ES-I3 (cell line): ENCODE measurements around the gene ISM2.

ENCODE experiments used
- H3K36me3 ChIP-seq: 2 replicates; pipeline ENCODE4 v1.6.1; 2013; ENCODE audit warnings: mild to moderate bottlenecking, low read length, control low read depth, moderate library complexity; ENCODE audit not compliant: insufficient read depth
- H3K4me1 ChIP-seq: 2 replicates; pipeline ENCODE4 v1.6.1; 2013; ENCODE audit warnings: mild to moderate bottlenecking, control low read depth, low read length; ENCODE audit not compliant: insufficient read depth
- H3K9ac ChIP-seq: 2 replicates; pipeline ENCODE4 v1.6.1; 2013; ENCODE audit warnings: low read depth, mild to moderate bottlenecking, low read length, moderate library complexity
- H3K9me3 ChIP-seq: 2 replicates; pipeline ENCODE4 v1.6.1; 2013; ENCODE audit warnings: mild to moderate bottlenecking, low read length, moderate library complexity; ENCODE audit not compliant: control insufficient read depth, insufficient read depth

The ISM2 gene

DNA sequence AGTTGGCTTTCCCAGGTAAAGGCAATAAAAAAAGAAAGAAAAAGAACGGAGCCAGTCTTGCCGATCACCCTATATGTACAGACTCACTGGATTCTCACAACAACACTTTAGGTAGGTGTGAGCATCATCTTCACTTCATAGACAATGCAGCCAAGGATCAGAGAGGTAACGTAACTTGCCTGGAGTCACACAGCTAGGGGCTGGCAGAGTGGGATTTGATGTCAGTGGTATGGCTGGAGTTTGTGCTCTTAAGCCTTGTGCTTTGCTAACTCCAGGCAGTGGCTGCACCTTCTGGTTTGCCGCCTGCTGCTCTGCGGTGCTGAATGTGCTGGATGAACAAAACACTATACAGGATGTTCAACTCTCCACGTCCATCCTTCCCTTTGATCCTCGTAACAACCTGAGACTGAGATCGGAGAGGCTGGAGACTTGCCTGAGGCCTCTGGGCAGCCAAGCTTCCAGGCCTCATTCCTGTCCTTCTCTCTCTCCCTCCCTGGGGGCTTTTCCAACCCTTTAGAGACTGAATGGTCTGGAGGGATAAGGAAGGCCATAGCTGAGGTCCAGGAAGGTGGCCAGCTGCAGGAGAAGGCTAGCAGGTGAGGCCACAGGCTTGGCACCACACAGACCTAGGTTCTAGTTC lies 8.1 kb downstream of the ISM2 start:
- Histone ChIP-seq H3K4me1 (no peaks in the 10 kb centered on the region), H3K9me3 (no peaks in the 10 kb centered on the region), H3K9ac (no peak overlapping the region), H3K36me3 (no peaks in the 10 kb centered on the region)

DNA sequence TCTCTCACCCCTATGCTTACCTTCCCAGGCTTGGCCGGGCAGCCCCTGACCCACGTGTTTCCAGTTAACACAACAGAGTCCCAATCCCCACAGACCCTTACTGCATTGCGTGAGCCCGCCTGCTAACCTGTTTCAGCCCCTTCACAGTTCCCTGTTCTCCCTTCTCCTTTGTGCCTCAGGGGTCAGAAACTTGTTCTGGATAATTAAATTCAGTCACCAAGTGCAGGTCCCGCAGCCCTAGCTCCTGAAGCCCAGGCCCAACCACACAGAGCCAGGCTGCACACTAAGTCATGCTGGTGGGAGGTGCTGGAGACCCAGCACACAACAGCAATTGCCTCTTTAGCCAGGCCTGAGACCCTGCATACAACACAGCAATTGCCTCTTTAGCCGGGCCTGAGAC lies 9.6 kb downstream of the ISM2 start:
- no peaks in the 10 kb centered on the region for H3K36me3 ChIP-seq
- H3K9me3 ChIP-seq = no peaks in the 10 kb centered on the region
- no peak overlapping the region for H3K9ac ChIP-seq
- H3K4me1 ChIP-seq = no peaks in the 10 kb centered on the region

DNA sequence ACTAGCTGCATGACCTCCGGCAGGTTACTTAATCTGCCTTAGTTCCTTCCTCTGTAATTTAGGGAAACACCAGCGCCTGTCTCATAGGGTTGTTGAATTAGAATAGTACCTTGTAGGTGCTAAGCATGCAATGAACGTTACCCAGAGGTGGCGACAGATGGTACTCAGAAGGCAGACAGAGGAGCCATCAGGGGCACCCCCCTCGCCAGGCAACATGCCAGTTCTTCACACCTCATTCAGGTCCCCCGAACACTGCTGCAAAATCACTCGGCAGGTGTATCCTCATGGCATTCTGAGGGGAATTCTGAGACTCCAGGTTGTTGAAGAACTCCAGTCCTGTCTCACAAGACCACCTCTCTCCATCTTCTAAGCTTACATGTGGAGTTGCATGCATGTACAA lies 10.1 kb downstream of the ISM2 start:
- H3K36me3 ChIP-seq = no peaks in the 10 kb centered on the region
- H3K9me3 ChIP-seq = no peaks in the 10 kb centered on the region
- no peak overlapping the region for H3K9ac ChIP-seq
- no peaks in the 10 kb centered on the region for H3K4me1 ChIP-seq

DNA sequence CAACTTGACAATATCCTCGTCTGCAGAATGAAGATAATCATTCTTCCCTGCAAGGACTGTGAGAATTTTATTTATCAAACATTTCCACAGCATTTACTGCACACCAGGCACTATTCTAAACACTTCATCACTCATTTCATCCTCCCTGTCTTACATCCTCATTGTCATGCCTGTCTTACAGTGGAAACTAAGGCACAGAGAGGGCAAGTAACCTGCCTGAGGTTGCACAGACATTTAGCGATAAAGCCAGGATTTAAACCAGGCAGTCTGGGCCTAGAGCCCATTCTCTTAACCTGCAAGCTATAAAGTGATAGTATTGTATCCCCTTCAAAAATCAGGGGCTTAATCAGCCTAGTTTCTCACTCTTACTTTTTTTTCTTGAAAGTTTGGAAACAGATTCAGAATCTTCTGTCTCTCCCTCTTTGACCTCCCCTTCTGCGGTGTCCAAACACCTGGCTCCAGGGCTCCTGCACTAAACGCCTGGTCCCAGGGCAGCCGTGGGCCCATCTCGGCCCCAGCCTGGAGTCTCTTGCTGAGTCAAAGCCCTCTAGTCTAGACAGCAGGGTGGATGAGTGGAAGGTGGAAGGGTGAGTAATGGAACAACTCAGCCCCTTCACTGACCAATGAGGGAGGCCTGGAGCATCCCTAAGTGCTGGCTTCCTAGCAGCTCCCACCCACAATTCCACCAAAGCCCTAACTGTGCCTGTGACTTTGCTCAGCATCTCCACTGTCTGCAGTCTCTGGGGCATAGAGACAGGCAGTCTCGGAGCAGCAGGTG lies 12.5 kb downstream of the ISM2 start:
- no peaks in the 10 kb centered on the region for H3K36me3 ChIP-seq
- H3K9me3 ChIP-seq = no peaks in the 10 kb centered on the region
- no peaks in the 10 kb centered on the region for H3K4me1 ChIP-seq
- no peak overlapping the region for H3K9ac ChIP-seq

DNA sequence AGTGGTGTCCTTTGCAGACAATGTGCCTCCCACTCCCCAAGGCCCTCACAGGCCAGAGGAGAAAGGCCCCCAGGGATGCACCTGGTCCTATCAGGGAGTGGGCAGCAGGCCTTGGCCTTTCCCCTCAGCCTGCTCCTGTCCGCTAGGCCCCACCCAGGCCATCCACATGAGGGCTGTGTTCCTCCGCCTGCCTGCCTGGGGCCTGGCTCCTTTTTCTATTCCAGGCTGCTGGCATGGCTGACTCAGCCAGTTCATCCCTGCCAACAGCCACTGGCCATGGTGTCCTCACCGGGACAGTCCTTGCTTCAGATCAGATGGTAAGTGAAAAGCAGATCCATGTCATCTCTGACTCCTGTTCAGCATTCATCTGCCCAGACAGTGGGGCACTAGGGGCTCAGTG lies 13.4 kb downstream of the ISM2 start:
- Histone ChIP-seq H3K9ac (no peak overlapping the region), H3K4me1 (no peaks in the 10 kb centered on the region), H3K9me3 (no peaks in the 10 kb centered on the region), H3K36me3 (no peaks in the 10 kb centered on the region)

DNA sequence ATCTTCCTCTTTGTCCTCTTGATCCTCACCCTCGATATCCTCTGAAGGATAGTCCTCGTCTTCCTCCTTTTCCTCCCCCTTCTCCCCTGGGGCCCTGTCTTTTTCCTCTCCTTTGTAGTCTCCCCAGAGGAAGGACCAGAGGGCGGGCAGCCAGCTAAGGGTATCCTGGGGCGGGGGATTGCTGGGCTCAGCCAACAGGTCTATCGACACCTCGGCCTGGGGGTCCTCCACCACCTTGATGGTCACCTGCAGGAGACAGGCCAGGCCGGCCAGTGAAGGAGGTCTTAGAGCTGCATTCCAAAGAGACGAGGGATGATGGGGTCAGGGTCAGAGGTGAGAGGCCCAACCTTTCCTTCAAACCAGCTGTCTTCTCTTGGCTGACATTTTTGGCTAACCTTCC lies 16.2 kb downstream of the ISM2 start:
- no peaks in the 10 kb centered on the region for H3K9me3 ChIP-seq
- no peaks in the 10 kb centered on the region for H3K4me1 ChIP-seq
- no peak overlapping the region for H3K9ac ChIP-seq
- no peaks in the 10 kb centered on the region for H3K36me3 ChIP-seq

DNA sequence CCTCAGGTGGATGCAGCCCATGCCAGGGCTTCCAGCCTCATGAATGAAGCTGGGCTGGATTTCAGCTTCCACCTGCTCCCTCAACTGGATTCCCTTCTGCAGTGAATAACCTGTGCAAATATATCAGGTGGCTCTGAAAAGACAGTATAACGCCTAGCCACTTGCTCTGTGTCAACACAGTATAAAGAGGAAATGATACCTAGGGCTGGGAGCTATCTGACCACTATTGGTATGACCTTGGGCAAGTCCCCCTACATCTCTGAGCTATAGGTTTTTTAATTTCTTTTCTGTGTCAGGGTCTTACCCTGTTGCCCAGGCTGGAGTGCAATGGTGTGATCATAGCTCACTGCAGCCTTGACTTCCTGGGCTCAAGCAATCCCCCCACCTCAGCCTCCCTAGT lies 19.8 kb downstream of the ISM2 start:
- no peaks in the 10 kb centered on the region for H3K9me3 ChIP-seq
- no peak overlapping the region for H3K9ac ChIP-seq
- no peaks in the 10 kb centered on the region for H3K4me1 ChIP-seq
- no peaks in the 10 kb centered on the region for H3K36me3 ChIP-seq

DNA sequence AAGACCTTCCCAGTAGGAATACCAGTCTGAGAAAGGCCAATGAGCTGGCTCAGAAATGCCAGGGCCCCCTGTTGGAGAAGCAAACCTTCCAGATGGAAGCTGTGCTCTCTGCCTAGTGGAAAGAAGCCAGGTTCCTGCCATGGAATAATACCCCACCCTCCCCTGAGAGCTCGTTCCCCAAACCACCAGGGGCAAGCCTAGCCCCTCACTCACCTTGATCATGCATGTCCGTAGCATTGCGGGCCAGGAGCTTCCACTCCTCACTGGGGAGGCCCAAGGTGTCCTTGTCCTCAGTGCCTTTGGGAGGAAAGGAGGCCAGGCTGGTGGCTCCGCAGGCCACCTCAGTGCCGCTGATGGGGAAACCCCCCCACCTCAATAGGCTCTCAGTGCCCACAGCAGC lies 20.6 kb downstream of the ISM2 start:
- H3K9ac ChIP-seq = no peak overlapping the region
- H3K9me3 ChIP-seq = no peaks in the 10 kb centered on the region
- no peaks in the 10 kb centered on the region for H3K4me1 ChIP-seq
- H3K36me3 ChIP-seq = no peaks in the 10 kb centered on the region

DNA sequence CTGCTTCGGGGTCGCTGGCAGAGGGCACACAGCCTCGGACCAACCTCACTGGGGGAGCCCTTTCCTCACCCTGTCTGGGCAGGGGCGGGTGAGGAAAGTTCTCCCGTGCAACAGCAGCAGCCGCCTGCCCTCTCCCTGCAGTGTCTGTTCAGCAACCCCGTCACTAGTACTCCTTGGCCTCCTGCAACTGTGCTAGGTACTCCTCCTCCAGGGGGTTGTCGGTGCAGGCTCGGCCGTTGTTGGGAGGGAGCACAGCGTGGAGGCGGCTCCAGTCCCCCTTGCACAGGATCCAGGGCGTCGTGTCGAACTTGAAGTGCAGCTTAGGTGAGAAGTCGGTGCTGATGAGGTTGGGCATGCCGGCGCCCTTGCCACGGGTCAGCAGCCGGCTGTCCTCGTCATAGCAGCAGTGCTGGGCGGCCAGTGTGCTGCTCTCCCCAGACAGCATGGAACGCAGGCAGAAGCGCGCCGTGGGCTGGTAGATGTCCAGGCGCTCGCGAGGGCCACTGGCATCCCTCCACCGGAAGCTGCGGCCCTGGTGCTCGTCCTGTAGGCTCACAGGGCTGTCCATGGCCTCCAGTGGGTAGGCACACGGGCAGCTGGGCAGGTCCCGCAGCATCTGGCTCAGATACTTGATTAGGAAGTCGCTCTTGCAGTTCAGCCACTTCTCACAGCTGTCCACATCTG lies 23.0 kb downstream of the ISM2 start:
- no peak overlapping the region for H3K9ac ChIP-seq
- H3K36me3 ChIP-seq = no peaks in the 10 kb centered on the region
- peaks cover 12% of the 10 kb centered on the region for H3K4me1 ChIP-seq
- no peaks in the 10 kb centered on the region for H3K9me3 ChIP-seq

DNA sequence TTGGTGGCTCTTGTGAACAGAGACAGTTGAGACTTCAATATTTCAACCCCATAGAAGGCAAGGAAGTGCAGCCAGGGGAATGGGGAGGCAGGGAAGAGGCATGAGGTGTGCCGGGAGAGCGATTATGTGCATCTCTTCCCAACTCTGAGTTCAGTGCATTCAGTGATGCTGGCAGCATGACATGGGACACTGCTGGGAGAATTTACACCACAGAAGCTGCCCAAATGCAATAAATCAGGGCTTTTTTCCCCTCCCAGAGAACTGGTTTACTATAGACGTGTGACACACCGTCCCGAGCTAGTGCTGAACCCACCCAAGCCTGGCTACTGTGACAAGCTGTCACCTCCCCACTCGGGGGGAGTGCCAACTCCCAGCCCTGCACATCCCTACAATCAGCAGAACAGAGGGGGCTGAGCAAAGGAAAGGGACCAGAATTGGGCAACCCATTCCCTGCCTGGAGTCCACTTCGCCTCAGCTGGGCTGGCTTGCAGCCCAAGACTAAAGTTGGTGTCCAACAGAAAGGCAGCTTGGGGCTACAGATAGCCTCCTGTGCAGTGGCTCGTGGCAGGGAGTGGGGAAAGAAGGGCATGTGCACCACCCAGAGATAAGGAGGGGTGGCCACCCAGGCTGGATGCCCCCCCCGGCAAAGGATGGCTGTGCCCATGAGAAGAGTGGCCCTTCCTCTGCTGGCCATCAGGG lies 24.0 kb downstream of the ISM2 start:
- no peaks in the 10 kb centered on the region for H3K9me3 ChIP-seq
- H3K4me1 ChIP-seq = peaks cover 17% of the 10 kb centered on the region
- no peaks in the 10 kb centered on the region for H3K36me3 ChIP-seq
- no peak overlapping the region for H3K9ac ChIP-seq

DNA sequence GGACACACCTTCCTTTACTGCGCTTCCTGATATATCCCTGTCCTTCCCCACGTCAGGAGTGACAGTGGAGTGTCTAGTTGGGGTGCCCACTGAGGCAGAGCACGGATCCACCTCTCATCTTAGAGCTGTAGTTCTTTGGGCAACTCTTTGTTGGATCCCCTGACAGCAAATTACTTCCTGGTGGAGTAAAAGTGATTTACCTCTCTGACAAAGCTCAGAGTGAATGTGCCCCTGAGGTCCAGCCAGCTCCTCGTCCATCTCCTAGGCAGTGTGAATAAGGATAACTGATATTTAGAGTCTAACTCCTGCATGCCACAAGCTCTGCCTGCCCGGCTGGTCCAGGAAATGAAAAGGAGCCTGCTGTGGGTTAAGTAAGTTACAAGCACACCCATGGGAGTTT lies 24.7 kb downstream of the ISM2 start:
- peaks cover 17% of the 10 kb centered on the region for H3K4me1 ChIP-seq
- H3K36me3 ChIP-seq = no peaks in the 10 kb centered on the region
- no peaks in the 10 kb centered on the region for H3K9me3 ChIP-seq
- H3K9ac ChIP-seq = no peak overlapping the region

DNA sequence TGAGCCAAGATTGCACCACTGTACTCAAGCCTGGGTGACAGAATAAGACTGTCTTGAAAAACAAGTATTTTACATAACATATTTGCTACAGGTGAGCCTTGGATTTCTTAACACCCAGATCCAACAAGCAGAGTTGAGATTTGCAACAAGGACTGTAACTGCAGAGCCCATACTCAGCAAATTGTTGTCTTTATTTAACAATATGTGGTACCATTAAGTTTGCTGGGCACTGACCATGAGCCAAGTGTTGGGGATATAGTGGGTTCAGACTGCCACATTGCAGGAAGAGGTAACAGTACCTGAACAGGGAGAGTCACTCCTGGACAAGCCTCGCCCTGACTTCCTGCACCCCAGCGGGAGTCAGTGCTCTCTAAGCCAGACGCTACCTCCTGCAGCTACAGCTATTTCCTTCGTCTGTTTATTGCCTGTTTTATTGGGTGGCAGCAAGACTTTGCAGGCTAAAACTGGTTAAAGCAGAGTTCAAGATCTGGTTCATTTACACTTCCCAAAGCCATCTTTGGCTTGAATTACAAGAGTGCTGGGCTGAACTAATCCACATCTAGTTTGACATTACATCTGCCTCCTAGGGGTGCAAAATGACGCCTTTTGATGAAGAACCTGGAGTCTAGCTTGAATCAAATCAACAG lies 28.3 kb downstream of the ISM2 start:
- H3K9ac ChIP-seq = no peak overlapping the region
- no peaks in the 10 kb centered on the region for H3K9me3 ChIP-seq
- peaks cover 12% of the 10 kb centered on the region; the same call in 1 of the 2 replicates for H3K36me3 ChIP-seq
- H3K4me1 ChIP-seq = peaks cover 17% of the 10 kb centered on the region

DNA sequence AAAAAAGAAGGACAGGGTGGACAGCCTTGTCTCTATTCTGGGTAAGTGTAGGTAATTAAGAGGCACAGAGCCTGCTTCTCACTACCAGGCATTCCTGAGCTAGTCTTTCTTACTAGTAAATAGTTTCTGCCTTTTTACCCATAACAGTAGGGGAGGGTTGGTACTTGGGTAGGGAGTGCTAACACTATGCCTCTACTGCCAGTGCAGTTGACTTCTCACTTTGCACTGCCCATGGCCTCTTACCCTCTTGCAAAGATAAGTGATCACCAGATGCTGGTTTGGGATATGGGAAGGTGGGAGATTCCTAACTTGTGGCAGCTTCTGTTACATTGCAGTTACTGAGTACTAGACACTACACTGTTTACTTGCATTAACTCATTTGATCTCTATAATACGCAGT lies 29.1 kb downstream of the ISM2 start:
- H3K36me3 ChIP-seq = peaks cover 18% of the 10 kb centered on the region
- no peak overlapping the region for H3K9ac ChIP-seq
- peaks cover 17% of the 10 kb centered on the region for H3K4me1 ChIP-seq
- no peaks in the 10 kb centered on the region for H3K9me3 ChIP-seq

DNA sequence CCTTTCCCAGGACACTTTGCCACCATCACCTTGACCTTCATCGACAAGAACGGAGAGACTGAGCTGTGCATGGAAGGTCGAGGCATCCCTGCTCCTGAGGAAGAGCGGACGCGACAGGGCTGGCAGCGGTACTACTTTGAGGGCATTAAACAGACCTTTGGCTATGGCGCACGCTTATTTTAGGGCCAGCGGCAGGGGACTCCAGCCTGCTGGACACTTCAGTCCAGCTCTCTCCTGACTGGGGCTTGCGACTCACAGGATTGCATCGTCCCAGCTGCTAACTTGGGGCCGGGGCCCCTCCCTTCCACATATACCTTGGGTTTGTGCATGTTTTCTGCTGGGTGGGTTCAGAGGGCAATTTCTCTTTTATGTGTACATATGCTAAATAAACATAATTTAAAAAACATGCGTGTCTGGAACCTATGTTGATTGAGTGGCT lies 29.5 kb downstream of the ISM2 start:
- Histone ChIP-seq H3K9me3 (no peaks in the 10 kb centered on the region), H3K36me3 (peaks cover 22% of the 10 kb centered on the region), H3K9ac (no peak overlapping the region), H3K4me1 (peaks cover 17% of the 10 kb centered on the region)
